ENCODE results near the gene RALGAPA2. TPM values are rescaled to one million over a fixed set of nuclear protein-coding genes. Genes with fewer than 3 reads are reported as not detected.

RALGAPA2 gene
- total RNA-seq, 1 experiment from 2014 or later: 26.3 TPM

GRCh38 chr20:20683481-20684321 is 28.7 kb downstream of the RALGAPA2 start:
- peaks cover 12% of the 10 kb centered on the region for H3K4me1 Mint-ChIP-seq (ENCODE audit: low read depth, unreplicated experiment)
- no peak for DNase-seq
- H3K9me3 Mint-ChIP-seq (ENCODE audit: low read depth, unreplicated experiment): no peaks in the 10 kb centered on the region
- CTCF ChIA-PET: no interaction called here
- peaks cover 4% of the 10 kb centered on the region for H3K36me3 Mint-ChIP-seq (ENCODE audit: insufficient read depth, unreplicated experiment)
- H3K27ac Mint-ChIP-seq (ENCODE audit: unreplicated experiment): no peak overlapping the region
- BruUV-seq (replicated peaks): no TSS peak
- no peak overlapping the region for H3K4me3 Mint-ChIP-seq (ENCODE audit: low read depth, unreplicated experiment)
- no peaks in the 10 kb centered on the region for H3K27me3 Mint-ChIP-seq (ENCODE audit: unreplicated experiment)
- TF ChIP-seq CTCF (IDR thresholded peaks at IDR 0.05; ENCODE audit: unreplicated experiment): no peak
- intact Hi-C loops (cut with micrococcal nuclease; ENCODE audit: unreplicated experiment): no loop called here

- Mint-ChIP-seq H3K4me1 (ENCODE audit: low read depth, unreplicated experiment) (peaks cover 12% of the 10 kb centered on the region), H3K27me3 (ENCODE audit: unreplicated experiment) (no peaks in the 10 kb centered on the region), H3K36me3 (ENCODE audit: insufficient read depth, unreplicated experiment) (peaks cover 4% of the 10 kb centered on the region), H3K9me3 (ENCODE audit: low read depth, unreplicated experiment) (no peaks in the 10 kb centered on the region), H3K27ac (ENCODE audit: unreplicated experiment) (no peak overlapping the region), H3K4me3 (ENCODE audit: low read depth, unreplicated experiment) (no peak overlapping the region)
- intact Hi-C loops (cut with micrococcal nuclease; ENCODE audit: unreplicated experiment): no loop called here
- no peak for TF ChIP-seq CTCF (IDR thresholded peaks at IDR 0.05; ENCODE audit: unreplicated experiment)
- BruUV-seq (replicated peaks): no TSS peak
- CTCF ChIA-PET: no interaction called here
- DNase-seq: no peak
These were observed 29.4 kb downstream of the RALGAPA2 start for GRCh38 chr20:20683020-20683419.

- Mint-ChIP-seq H3K27ac (ENCODE audit: unreplicated experiment) (no peak overlapping the region), H3K9me3 (ENCODE audit: low read depth, unreplicated experiment) (no peaks in the 10 kb centered on the region), H3K4me3 (ENCODE audit: low read depth, unreplicated experiment) (no peak overlapping the region), H3K36me3 (ENCODE audit: insufficient read depth, unreplicated experiment) (peaks cover 9% of the 10 kb centered on the region), H3K4me1 (ENCODE audit: low read depth, unreplicated experiment) (peaks cover 12% of the 10 kb centered on the region), H3K27me3 (ENCODE audit: unreplicated experiment) (no peaks in the 10 kb centered on the region)
- no TSS peak for BruUV-seq (replicated peaks)
- DNase-seq: no peak
- TF ChIP-seq CTCF (IDR thresholded peaks at IDR 0.05; ENCODE audit: unreplicated experiment): no peak
- CTCF ChIA-PET: no interaction called here
- intact Hi-C loops (cut with micrococcal nuclease; ENCODE audit: unreplicated experiment): no loop called here
These were observed 31.4 kb downstream of the RALGAPA2 start for GRCh38 chr20:20680991-20681508.

- DNase-seq: no peak
- Mint-ChIP-seq H3K27ac (ENCODE audit: unreplicated experiment) (no peak overlapping the region), H3K4me1 (ENCODE audit: low read depth, unreplicated experiment) (no peaks in the 10 kb centered on the region), H3K4me3 (ENCODE audit: low read depth, unreplicated experiment) (no peak overlapping the region), H3K27me3 (ENCODE audit: unreplicated experiment) (no peaks in the 10 kb centered on the region), H3K9me3 (ENCODE audit: low read depth, unreplicated experiment) (no peaks in the 10 kb centered on the region), H3K36me3 (ENCODE audit: insufficient read depth, unreplicated experiment) (peaks cover 9% of the 10 kb centered on the region)
- no TSS peak for BruUV-seq (replicated peaks)
- TF ChIP-seq CTCF (IDR thresholded peaks at IDR 0.05; ENCODE audit: unreplicated experiment): no peak
- intact Hi-C loops (cut with micrococcal nuclease; ENCODE audit: unreplicated experiment): no loop called here
- CTCF ChIA-PET: no interaction called here
These were observed 33.1 kb downstream of the RALGAPA2 start for GRCh38 chr20:20679316-20679715.

All from Calu3 (cell line).